ENCODE results near the gene C12orf60.

DNA sequence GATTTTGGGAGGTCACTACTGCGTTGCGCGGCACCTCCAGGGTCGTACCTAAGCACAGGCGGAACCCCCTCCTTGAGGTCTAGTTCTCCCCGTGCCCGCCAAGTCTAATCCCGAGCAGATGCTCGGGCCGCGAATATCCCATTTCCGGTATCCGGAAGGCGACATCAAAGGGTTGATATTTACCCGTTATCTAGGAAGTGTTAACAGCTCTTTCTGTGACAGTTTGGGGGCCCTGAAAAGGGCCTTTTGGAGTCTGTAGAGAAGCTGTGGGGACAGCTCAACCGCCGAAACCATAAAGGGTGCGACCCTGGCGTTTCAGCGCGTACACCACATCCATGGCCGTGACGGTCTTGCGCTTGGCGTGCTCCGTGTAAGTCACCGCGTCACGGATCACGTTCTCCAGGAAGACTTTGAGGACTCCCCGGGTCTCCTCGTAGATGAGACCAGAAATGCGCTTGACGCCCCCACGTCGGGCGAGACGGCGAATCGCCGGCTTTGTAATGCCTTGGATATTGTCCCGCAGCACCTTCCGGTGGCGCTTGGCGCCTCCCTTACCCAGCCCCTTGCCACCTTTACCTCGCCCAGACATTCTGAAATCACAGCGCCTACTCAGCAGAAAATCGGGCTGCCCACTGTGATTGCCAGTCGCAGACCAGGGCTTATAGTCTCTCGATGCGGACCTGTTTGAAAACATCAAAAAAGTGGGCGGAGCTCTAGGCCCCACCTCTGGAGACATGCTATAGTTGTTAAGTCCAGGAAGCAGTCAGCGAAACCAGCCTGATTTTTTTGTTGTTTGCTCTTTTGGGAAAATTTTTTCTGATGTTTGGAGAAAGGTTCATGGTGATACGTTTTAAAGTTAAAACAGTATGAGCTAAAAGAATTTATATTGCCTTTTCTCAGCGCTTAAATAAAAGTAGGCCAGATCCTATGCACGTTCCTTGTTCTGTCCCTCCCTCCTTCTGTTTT is 32.7 kb upstream of the C12orf60 start:
- TF ChIP-seq, protein P1, sequence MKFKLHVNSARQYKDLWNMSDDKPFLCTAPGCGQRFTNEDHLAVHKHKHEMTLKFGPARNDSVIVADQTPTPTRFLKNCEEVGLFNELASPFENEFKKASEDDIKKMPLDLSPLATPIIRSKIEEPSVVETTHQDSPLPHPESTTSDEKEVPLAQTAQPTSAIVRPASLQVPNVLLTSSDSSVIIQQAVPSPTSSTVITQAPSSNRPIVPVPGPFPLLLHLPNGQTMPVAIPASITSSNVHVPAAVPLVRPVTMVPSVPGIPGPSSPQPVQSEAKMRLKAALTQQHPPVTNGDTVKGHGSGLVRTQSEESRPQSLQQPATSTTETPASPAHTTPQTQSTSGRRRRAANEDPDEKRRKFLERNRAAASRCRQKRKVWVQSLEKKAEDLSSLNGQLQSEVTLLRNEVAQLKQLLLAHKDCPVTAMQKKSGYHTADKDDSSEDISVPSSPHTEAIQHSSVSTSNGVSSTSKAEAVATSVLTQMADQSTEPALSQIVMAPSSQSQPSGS (tag by site-specific recombination; IDR thresholded peaks at IDR 0.05; ENCODE audit: low read depth), result no peak
- TF ChIP-seq, protein P2, sequence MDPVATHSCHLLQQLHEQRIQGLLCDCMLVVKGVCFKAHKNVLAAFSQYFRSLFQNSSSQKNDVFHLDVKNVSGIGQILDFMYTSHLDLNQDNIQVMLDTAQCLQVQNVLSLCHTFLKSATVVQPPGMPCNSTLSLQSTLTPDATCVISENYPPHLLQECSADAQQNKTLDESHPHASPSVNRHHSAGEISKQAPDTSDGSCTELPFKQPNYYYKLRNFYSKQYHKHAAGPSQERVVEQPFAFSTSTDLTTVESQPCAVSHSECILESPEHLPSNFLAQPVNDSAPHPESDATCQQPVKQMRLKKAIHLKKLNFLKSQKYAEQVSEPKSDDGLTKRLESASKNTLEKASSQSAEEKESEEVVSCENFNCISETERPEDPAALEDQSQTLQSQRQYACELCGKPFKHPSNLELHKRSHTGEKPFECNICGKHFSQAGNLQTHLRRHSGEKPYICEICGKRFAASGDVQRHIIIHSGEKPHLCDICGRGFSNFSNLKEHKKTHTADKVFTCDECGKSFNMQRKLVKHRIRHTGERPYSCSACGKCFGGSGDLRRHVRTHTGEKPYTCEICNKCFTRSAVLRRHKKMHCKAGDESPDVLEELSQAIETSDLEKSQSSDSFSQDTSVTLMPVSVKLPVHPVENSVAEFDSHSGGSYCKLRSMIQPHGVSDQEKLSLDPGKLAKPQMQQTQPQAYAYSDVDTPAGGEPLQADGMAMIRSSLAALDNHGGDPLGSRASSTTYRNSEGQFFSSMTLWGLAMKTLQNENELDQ (tag by site-specific recombination; IDR thresholded peaks at IDR 0.05; ENCODE audit: low read depth), result no peak
- TF ChIP-seq, protein P3, sequence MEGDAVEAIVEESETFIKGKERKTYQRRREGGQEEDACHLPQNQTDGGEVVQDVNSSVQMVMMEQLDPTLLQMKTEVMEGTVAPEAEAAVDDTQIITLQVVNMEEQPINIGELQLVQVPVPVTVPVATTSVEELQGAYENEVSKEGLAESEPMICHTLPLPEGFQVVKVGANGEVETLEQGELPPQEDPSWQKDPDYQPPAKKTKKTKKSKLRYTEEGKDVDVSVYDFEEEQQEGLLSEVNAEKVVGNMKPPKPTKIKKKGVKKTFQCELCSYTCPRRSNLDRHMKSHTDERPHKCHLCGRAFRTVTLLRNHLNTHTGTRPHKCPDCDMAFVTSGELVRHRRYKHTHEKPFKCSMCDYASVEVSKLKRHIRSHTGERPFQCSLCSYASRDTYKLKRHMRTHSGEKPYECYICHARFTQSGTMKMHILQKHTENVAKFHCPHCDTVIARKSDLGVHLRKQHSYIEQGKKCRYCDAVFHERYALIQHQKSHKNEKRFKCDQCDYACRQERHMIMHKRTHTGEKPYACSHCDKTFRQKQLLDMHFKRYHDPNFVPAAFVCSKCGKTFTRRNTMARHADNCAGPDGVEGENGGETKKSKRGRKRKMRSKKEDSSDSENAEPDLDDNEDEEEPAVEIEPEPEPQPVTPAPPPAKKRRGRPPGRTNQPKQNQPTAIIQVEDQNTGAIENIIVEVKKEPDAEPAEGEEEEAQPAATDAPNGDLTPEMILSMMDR (tag by site-specific recombination; IDR thresholded peaks at IDR 0.05), result peak; percentile 19; the same call in 1 of the 2 replicates
- no peak for TF ChIP-seq ZNF366 (tag by site-specific recombination; conservative IDR thresholded peaks at IDR 0.05)
- no peak for TF ChIP-seq HOXC10 (CRISPR knock-in tag; IDR thresholded peaks at IDR 0.05)
- no peak for TF ChIP-seq ZNF548 (tag by site-specific recombination; IDR thresholded peaks at IDR 0.05)
- TF ChIP-seq, protein P4, sequence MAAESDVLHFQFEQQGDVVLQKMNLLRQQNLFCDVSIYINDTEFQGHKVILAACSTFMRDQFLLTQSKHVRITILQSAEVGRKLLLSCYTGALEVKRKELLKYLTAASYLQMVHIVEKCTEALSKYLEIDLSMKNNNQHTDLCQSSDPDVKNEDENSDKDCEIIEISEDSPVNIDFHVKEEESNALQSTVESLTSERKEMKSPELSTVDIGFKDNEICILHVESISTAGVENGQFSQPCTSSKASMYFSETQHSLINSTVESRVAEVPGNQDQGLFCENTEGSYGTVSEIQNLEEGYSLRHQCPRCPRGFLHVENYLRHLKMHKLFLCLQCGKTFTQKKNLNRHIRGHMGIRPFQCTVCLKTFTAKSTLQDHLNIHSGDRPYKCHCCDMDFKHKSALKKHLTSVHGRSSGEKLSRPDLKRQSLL (tag by site-specific recombination; IDR thresholded peaks at IDR 0.05), result no peak
- TF ChIP-seq ZBTB21 (tag by site-specific recombination; IDR thresholded peaks at IDR 0.05), result peak; percentile 24
- TF ChIP-seq, protein P5, sequence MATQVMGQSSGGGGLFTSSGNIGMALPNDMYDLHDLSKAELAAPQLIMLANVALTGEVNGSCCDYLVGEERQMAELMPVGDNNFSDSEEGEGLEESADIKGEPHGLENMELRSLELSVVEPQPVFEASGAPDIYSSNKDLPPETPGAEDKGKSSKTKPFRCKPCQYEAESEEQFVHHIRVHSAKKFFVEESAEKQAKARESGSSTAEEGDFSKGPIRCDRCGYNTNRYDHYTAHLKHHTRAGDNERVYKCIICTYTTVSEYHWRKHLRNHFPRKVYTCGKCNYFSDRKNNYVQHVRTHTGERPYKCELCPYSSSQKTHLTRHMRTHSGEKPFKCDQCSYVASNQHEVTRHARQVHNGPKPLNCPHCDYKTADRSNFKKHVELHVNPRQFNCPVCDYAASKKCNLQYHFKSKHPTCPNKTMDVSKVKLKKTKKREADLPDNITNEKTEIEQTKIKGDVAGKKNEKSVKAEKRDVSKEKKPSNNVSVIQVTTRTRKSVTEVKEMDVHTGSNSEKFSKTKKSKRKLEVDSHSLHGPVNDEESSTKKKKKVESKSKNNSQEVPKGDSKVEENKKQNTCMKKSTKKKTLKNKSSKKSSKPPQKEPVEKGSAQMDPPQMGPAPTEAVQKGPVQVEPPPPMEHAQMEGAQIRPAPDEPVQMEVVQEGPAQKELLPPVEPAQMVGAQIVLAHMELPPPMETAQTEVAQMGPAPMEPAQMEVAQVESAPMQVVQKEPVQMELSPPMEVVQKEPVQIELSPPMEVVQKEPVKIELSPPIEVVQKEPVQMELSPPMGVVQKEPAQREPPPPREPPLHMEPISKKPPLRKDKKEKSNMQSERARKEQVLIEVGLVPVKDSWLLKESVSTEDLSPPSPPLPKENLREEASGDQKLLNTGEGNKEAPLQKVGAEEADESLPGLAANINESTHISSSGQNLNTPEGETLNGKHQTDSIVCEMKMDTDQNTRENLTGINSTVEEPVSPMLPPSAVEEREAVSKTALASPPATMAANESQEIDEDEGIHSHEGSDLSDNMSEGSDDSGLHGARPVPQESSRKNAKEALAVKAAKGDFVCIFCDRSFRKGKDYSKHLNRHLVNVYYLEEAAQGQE (tag by site-specific recombination; IDR thresholded peaks at IDR 0.05), result 0 out of 2 replicates have a peak, but pooled peaks have one; percentile 11
- no peak for TF ChIP-seq FEZF1 (tag by site-specific recombination; IDR thresholded peaks at IDR 0.05)
- TF ChIP-seq, protein P6, sequence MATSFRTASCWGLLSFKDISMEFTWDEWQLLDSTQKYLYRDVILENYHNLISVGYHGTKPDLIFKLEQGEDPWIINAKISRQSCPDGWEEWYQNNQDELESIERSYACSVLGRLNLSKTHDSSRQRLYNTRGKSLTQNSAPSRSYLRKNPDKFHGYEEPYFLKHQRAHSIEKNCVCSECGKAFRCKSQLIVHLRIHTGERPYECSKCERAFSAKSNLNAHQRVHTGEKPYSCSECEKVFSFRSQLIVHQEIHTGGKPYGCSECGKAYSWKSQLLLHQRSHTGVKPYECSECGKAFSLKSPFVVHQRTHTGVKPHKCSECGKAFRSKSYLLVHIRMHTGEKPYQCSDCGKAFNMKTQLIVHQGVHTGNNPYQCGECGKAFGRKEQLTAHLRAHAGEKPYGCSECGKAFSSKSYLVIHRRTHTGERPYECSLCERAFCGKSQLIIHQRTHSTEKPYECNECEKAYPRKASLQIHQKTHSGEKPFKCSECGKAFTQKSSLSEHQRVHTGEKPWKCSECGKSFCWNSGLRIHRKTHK (tag by site-specific recombination; IDR thresholded peaks at IDR 0.05), result no peak
- TF ChIP-seq ZNF561 (tag by site-specific recombination; IDR thresholded peaks at IDR 0.05; ENCODE audit: borderline replicate concordance), result peak; percentile 44
- TF ChIP-seq SETDB1 (IDR thresholded peaks at IDR 0.05; ENCODE audit: insufficient read length, low read length), result no peak
- TF ChIP-seq ZNF768 (tag by site-specific recombination; IDR thresholded peaks at IDR 0.05), result peak; percentile 27; the same call in 1 of the 2 replicates
